Activated CD8-positive, alpha-beta memory T cell treated with anti-CD3 and anti-CD28 coated beads for 36 hours (primary cell): ENCODE measurements around the gene PHGDH. TPM values are rescaled to one million over a fixed set of nuclear protein-coding genes. Genes with fewer than 3 reads are reported as not detected.
"Not testable (repeated sequence)": the region's sequence is repeated elsewhere in the genome, so short reads cannot be mapped to it uniquely, and the experiment has no call there.

Experiments used
- CTCF ChIA-PET: fragments of 350-600 bp; sonication (Branson Sonifier 250); formaldehyde crosslinking; loops from one replicate; lab custom pipeline; 2021; ENCODE audit warnings: antibody characterized with exemption; lab: Charles Lee
- POLR2A ChIA-PET: fragments of 350-600 bp; sonication (Branson Sonifier 250); formaldehyde crosslinking; loops from one replicate; lab custom pipeline; 2021; ENCODE audit warnings: antibody characterized with exemption; lab: Charles Lee
- total RNA-seq, 2 experiments: library from RNA; stranded (reverse); gene quantifications; one replicate each; pipeline ENCODE4 v1.2.3, GENCODE V29; 2021

PHGDH gene
- total RNA-seq, 2 experiments from 2014 or later = 171 to 185 TPM

DNA sequence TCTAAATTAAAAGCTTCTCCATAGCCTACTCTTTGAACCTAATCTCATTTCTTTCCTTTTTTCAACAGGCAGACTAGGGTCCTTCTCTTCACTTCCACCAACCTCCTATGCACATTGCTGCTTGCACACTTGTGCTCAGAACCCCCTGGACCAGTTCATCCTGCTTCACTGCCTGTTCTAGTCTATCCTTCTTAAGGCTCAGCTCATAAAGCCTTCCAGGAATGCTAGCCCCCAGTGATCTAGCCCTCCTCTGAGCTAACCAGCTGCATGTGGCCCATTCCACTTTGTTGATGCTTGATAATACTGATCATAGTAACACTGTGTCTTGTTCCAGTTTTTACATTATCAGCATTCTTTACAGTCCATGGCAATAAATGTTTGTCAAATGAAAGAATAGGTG is 22.9 kb upstream of the PHGDH start:
- CTCF ChIA-PET = no interaction called here
- POLR2A ChIA-PET = no interaction called here

DNA sequence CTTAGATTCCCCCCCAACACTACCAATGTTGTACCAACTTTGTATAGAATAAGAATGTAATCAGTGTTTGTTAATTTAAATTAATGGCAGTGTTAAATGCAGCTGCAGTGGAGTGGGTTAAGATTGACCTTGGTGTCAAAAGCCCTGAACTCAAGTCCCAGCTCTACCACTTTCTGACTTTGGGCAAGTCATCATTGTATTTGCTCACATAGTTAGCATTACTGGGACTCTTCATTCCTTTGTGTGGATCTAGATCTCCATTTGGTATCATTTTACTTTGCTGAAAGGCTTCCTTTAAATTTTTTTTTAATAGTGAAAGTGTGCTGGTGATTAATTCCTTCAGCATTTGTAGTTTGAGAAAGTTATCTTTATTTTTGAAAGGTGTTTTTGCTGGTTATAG is 22.2 kb upstream of the PHGDH start:
- ChIA-PET POLR2A (no interaction called here), CTCF (no interaction called here)

DNA sequence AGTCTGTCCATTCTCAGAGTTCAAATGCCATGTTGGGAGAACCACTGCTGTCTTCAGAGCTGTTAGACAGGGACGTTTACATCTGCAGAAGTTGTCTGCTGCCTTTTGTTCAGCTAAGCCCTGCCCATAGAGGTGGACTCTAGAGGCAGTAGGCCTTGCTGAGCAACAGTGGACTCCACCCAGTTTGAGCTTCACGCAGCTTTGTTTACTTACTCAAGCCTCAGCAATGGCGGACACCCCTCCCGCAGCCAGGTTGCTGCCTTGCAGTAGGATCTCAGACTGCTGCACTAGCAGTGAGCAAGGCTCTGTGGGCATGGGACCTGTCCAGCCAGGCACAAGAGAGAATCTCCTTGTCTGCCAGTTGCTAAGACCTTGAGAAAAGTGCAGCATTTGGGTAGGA is 14.9 kb upstream of the PHGDH start:
- CTCF ChIA-PET, POLR2A ChIA-PET: not testable (repeated sequence)

DNA sequence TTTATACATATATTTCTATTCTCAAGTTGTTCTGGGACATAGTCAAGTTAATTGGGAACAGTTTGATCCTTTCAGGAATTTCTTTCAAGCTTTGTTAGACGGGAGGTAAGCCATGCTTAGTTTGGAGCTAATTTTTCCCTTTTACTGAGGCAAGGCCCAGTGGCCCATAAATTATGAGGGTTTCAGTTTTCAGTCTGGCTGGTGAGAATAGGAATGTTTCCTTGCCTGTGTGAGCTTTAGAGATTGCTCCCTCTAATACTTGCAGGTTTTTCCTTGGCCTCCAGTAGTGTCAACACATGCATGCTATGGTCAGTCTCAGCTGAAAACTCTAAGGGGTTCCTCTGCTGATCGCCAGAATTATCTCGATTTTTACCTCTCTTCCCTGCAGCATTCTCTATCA is 14.1 kb upstream of the PHGDH start:
- ChIA-PET CTCF (no interaction called here), POLR2A (no interaction called here)

DNA sequence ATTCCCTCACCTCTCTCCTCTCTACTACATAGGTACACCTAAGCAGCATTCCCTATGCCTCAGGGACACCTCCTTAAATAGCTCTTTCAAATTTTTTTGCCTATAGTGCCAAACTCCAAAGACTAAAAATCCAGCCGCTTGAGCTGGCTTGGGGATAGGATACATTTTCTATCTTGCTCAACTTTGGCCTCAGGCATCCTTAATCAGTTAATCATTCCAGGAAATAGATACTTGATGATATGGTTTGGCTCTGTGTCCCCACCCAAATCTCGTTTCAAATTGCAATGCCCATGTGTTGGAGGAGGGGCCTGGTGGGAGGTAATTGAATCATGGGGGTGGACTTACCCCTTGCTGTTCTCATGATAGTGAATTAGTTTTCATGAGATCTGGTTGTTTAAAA is 11.4 kb upstream of the PHGDH start:
- CTCF ChIA-PET = no interaction called here
- POLR2A ChIA-PET = no interaction called here

DNA sequence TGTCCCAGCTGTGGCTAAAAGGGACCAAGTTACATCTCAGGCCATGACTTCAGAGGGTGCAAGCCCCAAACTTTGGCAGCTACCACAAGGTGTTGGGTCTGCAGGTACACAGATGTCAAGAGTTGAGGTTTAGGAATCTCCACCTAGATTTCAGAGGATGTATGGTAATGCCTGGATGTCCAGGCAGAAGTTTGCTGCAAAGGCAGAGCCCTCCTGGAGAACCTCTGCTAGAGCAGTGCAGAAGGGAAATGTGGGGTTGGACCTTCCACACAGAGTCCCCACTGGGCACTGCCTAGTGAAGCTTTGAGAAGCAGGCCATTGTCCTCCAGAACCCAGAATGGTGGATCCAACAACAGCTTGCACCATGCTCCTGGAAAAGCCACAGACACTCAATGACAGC is 10.1 kb upstream of the PHGDH start:
- POLR2A ChIA-PET = no interaction called here
- CTCF ChIA-PET = no interaction called here

DNA sequence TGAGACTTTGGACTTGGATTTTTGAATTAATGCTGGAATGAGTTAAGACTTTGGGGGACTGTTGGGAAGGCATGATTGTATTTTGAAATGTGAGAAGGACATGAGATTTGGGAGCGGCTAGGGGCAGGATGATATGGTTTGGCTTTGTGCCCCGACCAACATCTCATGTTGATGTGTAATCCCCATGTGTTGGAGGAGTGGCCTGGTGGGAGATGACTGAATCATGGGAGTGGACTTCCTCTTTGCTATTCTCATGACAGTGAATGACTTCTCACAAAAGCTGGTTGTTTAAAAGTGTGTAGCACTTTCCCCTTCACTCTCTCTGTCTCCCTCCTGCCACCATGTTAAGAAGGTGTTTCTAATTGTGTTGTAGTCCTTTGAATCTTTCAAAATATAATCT is 9.3 kb upstream of the PHGDH start:
- ChIA-PET CTCF (no interaction called here), POLR2A (no interaction called here)

DNA sequence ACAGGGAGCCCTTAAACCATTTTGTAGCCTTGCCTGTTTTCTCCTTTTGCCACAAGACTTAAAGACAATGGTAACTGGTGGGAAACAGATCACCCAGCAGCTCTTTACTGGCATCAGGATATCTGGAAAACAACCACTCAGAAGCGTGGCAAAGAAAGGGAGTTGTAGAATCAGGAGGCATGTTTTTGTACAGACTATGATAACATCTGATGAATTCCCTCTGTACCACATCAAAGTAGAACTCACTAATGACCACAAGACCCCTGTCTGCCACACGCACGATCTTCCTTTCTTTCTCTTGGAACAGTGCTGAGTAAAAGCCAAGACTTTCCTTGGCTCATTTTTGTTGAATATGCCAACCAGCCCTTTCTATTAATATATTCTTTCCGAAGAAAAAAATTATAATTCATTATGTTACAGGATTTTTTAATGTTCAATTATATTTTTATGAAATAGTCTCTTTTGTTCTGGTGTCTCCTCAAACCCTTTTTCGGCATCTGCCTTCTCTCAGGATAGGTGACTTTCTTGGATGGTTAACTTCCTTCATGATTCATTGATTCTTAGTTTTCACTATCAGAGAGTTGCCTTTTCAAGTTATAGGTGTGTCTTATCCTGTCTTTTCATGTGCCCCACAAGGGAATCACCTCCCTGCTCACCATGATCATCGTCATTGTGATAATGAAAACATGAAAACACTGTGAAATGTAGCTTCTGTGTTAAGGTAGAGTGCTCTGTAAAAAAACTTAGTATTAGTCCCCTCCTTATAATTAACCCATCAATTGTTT is 7.9 kb upstream of the PHGDH start:
- ChIA-PET CTCF (no interaction called here), POLR2A (no interaction called here)

DNA sequence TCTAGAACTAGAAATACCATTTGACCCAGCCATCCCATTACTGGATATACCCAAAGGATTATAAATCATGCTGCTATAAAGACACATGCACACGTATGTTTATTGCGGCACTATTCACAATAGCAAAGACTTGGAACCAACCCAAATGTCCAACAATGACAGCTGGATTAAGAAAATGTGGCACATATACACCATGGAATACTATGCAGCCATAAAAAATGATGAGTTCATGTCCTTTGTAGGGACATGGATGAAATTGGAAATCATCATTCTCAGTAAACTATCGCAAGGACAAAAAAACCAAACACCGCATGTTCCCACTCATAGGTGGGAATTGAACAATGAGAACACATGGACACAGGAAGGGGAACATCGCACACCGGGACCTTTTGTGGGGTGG is 5.1 kb upstream of the PHGDH start:
- CTCF ChIA-PET, POLR2A ChIA-PET: not testable (repeated sequence)

DNA sequence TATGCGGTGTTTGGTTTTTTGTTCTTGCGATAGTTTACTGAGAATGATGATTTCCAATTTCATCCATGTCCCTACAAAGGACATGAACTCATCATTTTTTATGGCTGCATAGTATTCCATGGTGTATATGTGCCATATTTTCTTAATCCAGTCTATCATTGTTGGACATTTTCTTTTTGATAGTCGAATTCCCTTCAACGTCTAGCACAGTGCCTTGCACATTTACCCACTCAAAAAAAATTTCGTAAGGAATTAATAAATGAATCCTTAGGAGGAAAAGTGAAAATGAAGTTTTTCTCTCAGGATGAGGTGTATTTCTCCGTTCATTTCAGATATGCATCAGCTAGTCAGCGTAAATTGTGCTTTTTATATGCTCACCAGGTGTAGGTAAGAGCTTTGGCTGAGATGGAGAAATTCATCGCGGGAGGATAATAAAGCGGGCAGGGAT is 354 bp upstream of the PHGDH start:
- ChIA-PET POLR2A (interaction anchor here (0.7 kb wide), 2 partner anchors 410 to 530 kb away, joined by 5 to 11 read pairs; no protein-coding TSS in a partner anchor), CTCF (interaction anchor here (0.8 kb wide), 1 partner anchor 93 kb away, joined by 3 read pairs; no protein-coding TSS in a partner anchor)

DNA sequence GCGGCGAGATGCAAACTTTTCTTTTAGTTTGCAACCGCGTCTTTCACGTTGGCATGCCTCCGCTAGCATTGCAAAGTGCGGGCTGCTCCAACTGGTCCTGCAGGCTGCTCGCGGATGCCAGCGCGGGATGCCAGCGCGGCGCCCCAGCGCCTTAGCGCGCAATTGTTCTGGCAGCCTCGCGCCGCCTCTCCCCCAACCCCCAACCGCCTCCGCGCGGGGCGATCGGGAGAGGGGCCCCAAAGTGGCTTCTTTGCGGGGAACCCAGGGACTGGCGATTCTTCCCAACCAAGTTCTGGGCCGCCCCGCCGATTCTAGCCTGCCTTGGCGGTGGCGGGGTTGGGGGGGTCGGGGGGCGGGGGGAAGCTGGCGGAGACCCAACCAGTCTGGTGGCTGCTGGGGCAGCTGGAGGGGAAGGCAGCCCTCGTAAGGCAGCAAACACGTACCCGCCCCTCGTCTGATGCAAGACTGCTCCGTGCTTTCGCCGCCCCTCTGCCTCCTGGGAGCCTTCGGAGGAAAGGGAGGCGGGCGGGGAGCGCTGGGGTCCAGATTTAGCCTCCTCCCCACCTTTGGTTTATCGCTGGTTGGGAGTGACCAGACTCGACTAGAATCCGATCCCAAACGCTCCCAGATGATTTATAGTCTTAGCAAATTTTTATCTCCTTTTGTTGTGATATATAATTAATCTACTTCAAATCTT is 756 bp downstream of the PHGDH start:
- POLR2A ChIA-PET = interaction anchor here (0.7 kb wide), 2 partner anchors 411 to 531 kb away, joined by 5 to 11 read pairs; no protein-coding TSS in a partner anchor
- CTCF ChIA-PET = interaction anchor here (0.9 kb wide), 1 partner anchor 64 kb away, joined by 3 read pairs; the partner anchor contains the start of gene ZNF697

DNA sequence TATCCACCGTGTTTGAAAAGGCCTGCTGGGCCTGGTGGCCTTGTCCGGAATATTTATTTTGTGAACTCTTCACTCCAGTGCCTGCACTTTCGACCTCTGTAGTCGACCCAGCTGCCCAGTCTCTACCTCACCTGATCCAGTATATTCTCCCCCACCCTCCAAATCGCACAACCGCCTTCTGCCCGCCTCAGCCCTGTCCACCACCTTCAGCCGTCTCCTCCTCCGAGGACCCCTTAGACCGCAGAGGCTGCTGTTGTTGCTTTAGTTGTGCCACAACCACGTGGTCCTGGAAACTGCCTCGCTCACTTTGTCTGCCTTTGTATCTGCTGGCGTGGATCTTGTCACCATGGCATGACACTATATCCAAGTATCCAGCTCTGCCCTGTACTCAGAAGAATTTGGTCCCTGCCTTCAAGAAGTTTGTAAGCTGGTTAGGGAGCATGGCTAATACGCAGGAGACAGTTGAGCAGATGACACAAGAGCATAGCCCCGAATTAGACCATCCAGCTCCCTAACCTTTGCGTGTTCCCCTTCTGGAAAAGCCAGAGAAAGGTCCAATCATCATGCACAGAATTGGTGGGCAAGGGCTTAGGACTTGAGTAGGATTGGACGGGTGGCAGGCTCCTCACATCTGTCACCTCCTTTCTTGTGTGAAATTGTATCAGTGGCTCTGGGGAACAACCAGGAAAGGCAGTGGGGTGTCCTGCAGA is 1.5 kb downstream of the PHGDH start:
- ChIA-PET CTCF (no interaction called here), POLR2A (no interaction called here)

DNA sequence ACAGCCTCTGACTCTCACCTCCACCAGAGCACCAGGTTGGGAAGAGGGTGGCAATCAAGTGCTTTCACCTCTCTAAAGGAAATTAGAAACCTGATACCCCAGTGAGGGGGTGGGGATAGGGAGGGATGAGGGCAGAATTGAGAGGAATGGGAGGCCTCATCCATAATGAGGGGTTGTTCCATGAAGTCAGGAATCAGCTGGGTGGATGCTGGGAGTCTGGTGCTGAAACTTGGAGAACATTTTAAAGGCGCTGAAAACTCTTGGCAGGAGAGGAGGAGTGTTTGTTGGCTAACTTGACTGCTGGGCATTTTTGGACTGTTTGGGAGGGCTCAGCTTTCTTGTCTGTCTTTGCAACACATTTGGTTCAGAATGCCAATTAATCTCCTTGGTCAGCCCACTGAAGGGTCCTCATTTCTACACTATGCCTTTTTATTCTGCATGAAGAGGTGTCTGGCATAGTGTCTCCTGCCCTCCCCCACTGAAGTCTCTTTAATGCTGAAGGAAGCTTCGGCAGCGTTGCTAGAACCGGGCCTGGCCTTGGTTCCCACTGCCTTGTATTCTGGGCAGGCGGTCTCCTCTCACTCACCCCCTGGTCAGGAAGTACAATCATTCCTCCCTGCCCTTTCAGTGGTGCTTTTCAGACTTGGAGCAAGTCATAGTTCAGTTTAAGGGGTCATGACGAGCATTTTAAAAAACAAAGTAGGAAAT is 2.2 kb downstream of the PHGDH start:
- POLR2A ChIA-PET = no interaction called here

DNA sequence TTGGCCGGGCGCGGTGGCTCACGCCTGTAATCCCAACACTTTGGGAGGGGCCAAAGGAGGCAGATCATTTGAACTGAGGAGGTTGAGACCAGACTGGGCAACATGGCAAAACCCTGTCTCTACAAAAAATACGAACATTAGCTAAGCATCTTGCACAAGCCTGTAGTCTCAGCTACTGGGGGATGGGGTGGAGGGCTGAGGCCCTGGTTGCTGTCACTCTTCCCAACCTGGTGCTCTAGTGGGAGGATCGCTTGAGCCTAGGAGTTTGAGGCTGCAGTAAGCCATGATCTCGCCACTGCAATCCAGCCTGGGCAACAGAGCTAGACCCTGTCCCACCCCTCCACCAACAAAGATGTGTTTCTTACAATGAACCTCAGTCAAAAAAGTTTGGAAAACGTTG is 2.8 kb downstream of the PHGDH start:
- ChIA-PET POLR2A (no interaction called here), CTCF (no interaction called here)

More for the DNA sequence above, 2.2 kb downstream of the PHGDH start:
- CTCF ChIA-PET = no interaction called here

DNA sequence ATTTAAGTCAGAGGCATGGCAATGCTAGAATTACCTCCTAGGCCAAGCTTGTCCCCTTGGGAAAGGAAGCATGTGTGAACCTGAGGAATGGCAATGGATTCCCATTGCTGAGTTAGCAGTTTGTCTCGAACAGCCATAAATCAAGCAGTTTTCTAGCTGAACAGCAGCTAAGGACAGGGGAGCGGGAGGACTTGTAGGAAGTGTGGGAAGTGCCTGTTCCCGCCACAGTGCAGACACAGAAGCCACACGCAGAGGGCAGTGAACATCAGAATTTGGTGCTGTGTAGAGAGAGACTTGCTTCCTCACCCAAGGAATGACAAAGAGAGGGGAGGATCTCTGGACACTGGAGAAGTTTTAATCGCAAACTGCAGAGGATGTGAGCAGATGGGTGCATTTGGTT is 3.8 kb downstream of the PHGDH start:
- POLR2A ChIA-PET = no interaction called here
- CTCF ChIA-PET = no interaction called here

DNA sequence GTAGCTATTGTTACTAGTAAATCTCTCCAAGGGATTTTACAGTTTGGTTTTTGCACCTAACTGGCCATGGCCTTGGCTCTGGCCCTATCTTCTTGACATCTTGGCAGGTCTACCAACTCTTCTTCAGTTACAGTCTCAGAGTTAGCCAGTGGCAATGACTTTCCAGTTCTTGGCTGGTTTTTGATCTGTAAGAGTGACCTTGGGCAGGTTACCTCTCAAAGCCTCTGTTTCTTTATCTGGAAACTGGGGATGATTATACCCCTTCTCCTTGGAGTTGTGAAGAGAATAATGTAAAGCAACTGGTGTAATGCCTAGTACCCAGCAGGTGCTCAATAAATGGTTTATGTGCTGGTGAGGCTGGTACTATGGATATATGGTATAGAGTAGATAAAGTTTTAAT is 6.7 kb downstream of the PHGDH start:
- ChIA-PET POLR2A (no interaction called here), CTCF (no interaction called here)

DNA sequence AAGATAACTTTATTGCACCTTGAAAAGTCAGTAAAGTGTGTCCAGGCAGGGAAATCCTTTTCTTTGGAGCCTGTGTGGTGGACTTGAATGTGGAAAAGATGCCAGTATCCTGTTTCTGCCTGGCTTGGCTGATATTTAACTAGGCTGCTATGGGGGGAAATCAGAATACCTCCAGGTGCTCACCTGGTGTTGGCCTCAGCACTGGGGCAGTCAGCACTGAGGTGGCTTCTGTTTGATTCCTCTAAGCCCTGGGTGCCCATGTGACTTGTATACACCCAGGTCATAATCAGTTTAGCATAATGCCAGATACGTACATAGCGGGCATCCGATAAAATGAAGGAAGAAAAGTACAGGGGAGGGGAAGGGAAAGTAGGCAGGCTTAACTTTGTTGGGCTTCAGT is 7.2 kb downstream of the PHGDH start:
- ChIA-PET POLR2A (no interaction called here), CTCF (no interaction called here)

DNA sequence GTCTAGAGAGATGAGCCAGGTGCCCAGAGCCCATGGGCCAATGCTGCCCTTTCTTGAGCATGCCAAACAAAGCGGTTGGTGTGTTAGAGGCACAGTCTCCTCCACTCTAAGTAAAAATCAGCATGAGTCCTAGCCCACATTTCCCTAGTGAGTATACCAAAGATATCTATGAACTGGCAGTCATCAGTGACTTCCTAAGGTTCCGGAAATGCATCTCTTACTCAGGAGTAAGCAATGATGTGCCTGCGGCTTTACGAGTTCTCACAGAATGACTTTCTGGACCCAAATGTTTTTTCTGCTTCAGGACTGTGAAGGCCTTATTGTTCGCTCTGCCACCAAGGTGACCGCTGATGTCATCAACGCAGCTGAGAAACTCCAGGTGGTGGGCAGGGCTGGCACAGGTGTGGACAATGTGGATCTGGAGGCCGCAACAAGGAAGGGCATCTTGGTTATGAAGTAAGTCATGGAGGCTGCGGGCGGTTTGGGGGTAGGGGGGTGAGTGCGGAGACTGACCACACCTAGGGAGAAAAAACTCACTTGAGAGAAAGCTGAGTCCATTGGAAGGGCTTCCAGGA is 9.2 kb downstream of the PHGDH start:
- POLR2A ChIA-PET = no interaction called here

DNA sequence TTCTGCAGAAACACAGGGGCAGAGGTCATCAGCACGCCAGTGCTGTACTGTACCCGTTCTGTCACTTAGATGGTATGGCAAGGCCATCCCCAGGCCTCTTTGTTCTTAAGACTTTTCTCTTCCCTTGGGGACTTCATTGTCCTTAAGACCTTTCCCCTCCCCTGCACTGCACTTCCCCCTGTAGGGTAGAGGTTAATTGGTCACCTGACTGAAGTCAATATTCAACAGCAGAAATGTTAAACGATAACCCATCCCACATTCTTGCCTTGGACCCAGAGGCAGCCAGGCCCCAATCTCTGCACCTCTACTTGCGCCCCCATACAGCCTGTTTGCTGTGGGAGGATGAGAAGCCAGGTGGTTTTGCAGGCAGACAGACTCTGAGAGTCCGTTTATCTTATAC is 10.2 kb downstream of the PHGDH start:
- CTCF ChIA-PET = interaction anchor here (0.6 kb wide), 1 partner anchor 46 kb away, joined by 5 read pairs; no protein-coding TSS in a partner anchor
- POLR2A ChIA-PET = no interaction called here

More for the DNA sequence above, 9.2 kb downstream of the PHGDH start:
- CTCF ChIA-PET = no interaction called here
